LNCaP clone FGC (cell line): ENCODE data around the gene ZNF880.

Experiments used
- DNase-seq: peaks from one replicate; pipeline ENCODE4 v3.0.0-alpha.2; 2011; ENCODE audit warnings: low read depth
- H3K4me3 ChIP-seq: 2 replicates; pipeline ENCODE4 v1.5.1; 2011; ENCODE audit warnings: mild to moderate bottlenecking, low read depth, low read length, control low read depth
- TF ChIP-seq, protein P1 (sequence below): IDR thresholded peaks from 2 replicates; pipeline ENCODE4 v1.5.1; 2012; ENCODE audit warnings: mild to moderate bottlenecking; ENCODE audit not compliant: control insufficient read depth, insufficient read depth; ENCODE audit errors: extremely low read depth

ZNF880 gene

DNA sequence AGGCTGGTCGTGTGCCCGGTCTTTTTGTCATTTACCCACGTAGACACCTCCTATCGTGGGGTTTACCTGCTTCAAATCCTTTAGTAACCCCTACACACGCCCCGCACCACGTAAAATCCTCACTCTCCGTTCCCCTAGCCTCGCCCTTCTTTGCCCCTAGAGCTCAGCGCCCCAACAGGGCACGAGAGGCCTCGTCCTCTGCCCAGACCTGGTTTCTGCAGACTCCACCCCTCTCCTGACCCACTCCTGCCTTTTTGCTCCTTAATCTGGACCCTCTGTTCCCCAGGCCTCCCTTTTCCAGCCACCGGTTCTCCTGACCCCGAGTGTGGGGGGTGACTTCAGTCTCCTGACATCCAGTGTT is 28.3 kb downstream of the ZNF880 start:
- H3K4me3 ChIP-seq: peak overlapping the region; percentile 71
- TF ChIP-seq, protein P1, sequence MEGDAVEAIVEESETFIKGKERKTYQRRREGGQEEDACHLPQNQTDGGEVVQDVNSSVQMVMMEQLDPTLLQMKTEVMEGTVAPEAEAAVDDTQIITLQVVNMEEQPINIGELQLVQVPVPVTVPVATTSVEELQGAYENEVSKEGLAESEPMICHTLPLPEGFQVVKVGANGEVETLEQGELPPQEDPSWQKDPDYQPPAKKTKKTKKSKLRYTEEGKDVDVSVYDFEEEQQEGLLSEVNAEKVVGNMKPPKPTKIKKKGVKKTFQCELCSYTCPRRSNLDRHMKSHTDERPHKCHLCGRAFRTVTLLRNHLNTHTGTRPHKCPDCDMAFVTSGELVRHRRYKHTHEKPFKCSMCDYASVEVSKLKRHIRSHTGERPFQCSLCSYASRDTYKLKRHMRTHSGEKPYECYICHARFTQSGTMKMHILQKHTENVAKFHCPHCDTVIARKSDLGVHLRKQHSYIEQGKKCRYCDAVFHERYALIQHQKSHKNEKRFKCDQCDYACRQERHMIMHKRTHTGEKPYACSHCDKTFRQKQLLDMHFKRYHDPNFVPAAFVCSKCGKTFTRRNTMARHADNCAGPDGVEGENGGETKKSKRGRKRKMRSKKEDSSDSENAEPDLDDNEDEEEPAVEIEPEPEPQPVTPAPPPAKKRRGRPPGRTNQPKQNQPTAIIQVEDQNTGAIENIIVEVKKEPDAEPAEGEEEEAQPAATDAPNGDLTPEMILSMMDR: 0 out of 2 replicates have a peak, but pooled peaks have one; percentile 8
- DNase-seq: no peak

DNA sequence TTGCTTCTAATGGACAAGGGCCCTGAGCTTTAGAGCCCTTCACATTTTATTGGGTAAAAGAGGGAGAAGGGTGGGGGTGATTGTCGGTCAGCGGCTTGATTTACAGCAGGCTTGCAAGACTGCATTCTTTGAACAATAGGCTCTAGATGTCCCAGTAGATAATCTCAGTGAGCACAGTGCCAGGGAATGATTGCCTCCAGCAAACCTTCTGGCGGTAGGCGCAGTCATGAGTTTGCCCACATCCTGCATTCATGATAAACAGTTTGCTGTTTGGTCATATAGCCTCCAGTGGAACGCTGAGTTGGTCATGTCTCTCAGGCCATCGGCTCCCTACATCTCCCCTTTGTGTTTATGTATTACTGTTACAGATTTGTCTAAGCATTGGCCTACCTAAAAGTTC is 40.6 kb downstream of the ZNF880 start:
- no peak overlapping the region for H3K4me3 ChIP-seq
- no peak for DNase-seq
- TF ChIP-seq, protein P1: no peak

DNA sequence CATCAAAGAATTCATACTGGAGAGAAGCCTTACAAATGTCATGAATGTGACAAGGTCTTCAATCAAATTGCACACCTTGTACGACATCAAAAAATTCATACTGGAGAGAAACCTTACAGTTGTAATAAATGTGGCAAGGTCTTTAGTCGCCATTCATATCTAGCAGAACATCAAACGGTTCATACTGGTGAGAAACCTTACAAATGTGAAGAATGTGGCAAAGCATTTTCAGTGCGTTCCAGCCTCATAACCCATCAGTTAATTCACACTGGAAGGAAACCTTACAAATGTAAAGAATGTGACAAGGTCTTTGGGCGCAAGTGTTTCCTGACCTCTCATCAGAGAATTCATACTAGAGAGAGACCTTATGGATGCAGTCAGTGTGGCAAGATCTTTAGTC is 46.0 kb downstream of the ZNF880 start:
- no peak for DNase-seq
- no peak overlapping the region for H3K4me3 ChIP-seq
- TF ChIP-seq, protein P1: no peak

DNA sequence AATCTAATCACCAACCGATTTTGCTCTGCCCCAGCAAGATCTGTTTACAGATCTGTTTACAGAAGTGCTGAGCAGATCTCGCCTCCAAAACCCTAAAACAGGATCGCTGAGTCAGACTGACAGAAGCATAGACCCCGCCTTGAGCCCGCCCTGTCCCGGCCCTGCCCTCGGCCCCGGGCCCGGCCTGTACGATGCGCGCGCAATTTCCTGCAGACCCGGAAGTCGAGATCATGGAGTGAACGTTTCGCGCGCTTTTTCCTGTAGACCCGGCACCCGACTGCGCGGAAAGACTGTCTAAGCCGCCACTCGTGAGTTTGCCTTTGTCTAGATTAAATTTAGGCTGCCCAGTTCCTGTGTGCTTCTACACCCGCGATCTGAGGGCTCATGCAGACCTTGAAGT is 59.2 kb downstream of the ZNF880 start, which contains the start of gene ZNF534:
Gene ZNF534 (plus strand): TSS at position 212 of the 400 bp plus-strand sequence. CDS start 2,327 bp downstream, outside the sequence.
- no peak for DNase-seq
- TF ChIP-seq, protein P1: no peak
- no peak within 1 kb of the TSS for H3K4me3 ChIP-seq
